Duodenal mucosa (tissue), 2 donors: Measurements from ENCODE around the gene FGD6.
"Not testable (repeated sequence)": the region's sequence is repeated elsewhere in the genome, so short reads cannot be mapped to it uniquely, and the experiment has no call there.

ENCODE experiments used
- H3K27ac ChIP-seq: one replicate; pipeline ENCODE4 v1.7.0; 2013; ENCODE audit warnings: low read depth, low read length
- H3K27me3 ChIP-seq, 2 donors: one replicate each; pipeline ENCODE4 v1.7.0; 2013; ENCODE audit warnings: low read length in 2 of 2, control low read depth in 1 of 2; ENCODE audit not compliant: insufficient read depth in 2 of 2, control insufficient read depth in 1 of 2
- H3K36me3 ChIP-seq, 2 donors: one replicate each; pipeline ENCODE4 v1.7.0; 2013; ENCODE audit warnings: low read length in 2 of 2, control low read depth in 1 of 2; ENCODE audit not compliant: insufficient read depth in 2 of 2, control insufficient read depth in 1 of 2
- H3K4me1 ChIP-seq, 2 donors: one replicate each; pipeline ENCODE4 v1.7.0; 2013; ENCODE audit warnings: low read length in 2 of 2, control low read depth in 1 of 2; ENCODE audit not compliant: insufficient read depth in 2 of 2, control insufficient read depth in 1 of 2
- H3K4me3 ChIP-seq, 2 donors: one replicate each; pipeline ENCODE4 v1.7.0; 2013; ENCODE audit warnings: low read length in 2 of 2, low read depth in 1 of 2
- H3K9ac ChIP-seq, 2 donors: one replicate each; pipeline ENCODE4 v1.7.0; 2013; ENCODE audit warnings: low read length in 2 of 2, low read depth in 1 of 2
- H3K9me3 ChIP-seq, 2 donors: one replicate each; pipeline ENCODE4 v1.7.0; 2013; ENCODE audit warnings: low read length in 2 of 2, control low read depth in 1 of 2; ENCODE audit not compliant: control insufficient read depth in 1 of 2

The FGD6 gene

GRCh38 chr12:95117178-95117599, 100.1 kb downstream of the FGD6 start:
- Histone ChIP-seq H3K9ac (no peak overlapping the region), H3K9me3 (no peaks in the 10 kb centered on the region), H3K27me3 (no peaks in the 10 kb centered on the region), H3K27ac (no peak overlapping the region), H3K4me3 (no peak overlapping the region), H3K4me1 (peaks cover 0 to 4% of the 10 kb centered on the region in 2 donors), H3K36me3 (no peaks in the 10 kb centered on the region)

DNA sequence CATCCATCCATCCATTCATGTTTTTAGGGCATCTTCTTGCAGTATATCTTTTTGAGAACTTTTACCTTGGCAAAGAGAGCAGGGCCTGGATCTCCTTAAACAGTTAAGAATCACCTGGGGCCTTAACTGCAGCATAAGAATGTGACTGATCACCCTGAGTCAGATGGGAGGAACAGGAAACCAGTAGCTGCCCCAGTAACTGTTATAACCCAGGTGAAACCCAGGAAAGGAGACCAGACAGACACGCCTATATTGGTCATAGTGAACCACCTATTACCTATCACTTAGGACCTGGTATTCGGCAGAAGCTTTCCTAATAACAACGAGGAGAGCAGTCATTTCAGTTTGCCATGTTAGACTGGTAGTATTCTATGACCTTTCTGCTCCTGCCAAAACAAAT, 100.5 kb downstream of the FGD6 start:
- H3K27me3 ChIP-seq: no peaks in the 10 kb centered on the region
- H3K4me3 ChIP-seq: no peak overlapping the region
- H3K9me3 ChIP-seq: no peaks in the 10 kb centered on the region
- no peak overlapping the region for H3K9ac ChIP-seq
- H3K36me3 ChIP-seq: no peaks in the 10 kb centered on the region
- no peak overlapping the region for H3K27ac ChIP-seq
- peaks cover 0 to 4% of the 10 kb centered on the region in 2 donors for H3K4me1 ChIP-seq

GRCh38 chr12:95116341-95116740, 100.9 kb downstream of the FGD6 start:
- no peak overlapping the region for H3K27ac ChIP-seq
- H3K9me3 ChIP-seq: no peaks in the 10 kb centered on the region
- H3K9ac ChIP-seq: no peak overlapping the region
- no peak overlapping the region for H3K4me3 ChIP-seq
- H3K27me3 ChIP-seq: no peaks in the 10 kb centered on the region
- peaks cover 0 to 4% of the 10 kb centered on the region in 2 donors for H3K4me1 ChIP-seq
- no peaks in the 10 kb centered on the region for H3K36me3 ChIP-seq

DNA sequence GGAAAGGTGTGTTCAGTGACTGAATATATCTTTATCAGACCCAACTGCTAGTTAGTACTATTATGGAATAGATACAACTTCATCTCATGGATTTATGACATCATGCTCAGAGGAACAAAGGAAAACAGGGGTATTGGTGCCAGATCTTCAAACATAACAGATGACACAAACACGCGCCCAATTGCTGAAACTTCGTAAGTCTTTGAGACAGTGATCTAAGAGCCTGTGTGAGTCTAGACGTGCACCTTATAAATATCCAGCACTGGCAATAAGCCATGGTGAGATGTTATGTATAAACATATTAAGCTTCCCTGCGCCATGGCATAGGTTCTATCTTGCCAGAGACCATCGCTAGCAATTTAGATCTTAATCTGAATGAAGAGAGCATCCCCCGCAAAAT, 101.6 kb downstream of the FGD6 start:
- Histone ChIP-seq H3K4me1 (peaks cover 0 to 4% of the 10 kb centered on the region in 2 donors), H3K9ac (no peak overlapping the region), H3K4me3 (no peak overlapping the region), H3K27ac (no peak overlapping the region), H3K9me3 (no peaks in the 10 kb centered on the region), H3K36me3 (no peaks in the 10 kb centered on the region), H3K27me3 (no peaks in the 10 kb centered on the region)

- Histone ChIP-seq H3K9ac (no peak overlapping the region), H3K36me3 (no peaks in the 10 kb centered on the region), H3K4me3 (no peak overlapping the region), H3K9me3 (no peaks in the 10 kb centered on the region), H3K27me3 (no peaks in the 10 kb centered on the region), H3K27ac (no peak overlapping the region), H3K4me1 (peaks cover 0 to 4% of the 10 kb centered on the region in 2 donors)
Measured at GRCh38 chr12:95114766-95115405, 102.4 kb downstream of the FGD6 start.

GRCh38 chr12:95107362-95107761, 109.9 kb downstream of the FGD6 start:
- H3K27ac ChIP-seq: no peak overlapping the region
- no peaks in the 10 kb centered on the region for H3K9me3 ChIP-seq
- no peak overlapping the region for H3K4me3 ChIP-seq
- peaks cover 0 to 7% of the 10 kb centered on the region in 2 donors for H3K4me1 ChIP-seq
- no peaks in the 10 kb centered on the region for H3K27me3 ChIP-seq
- H3K36me3 ChIP-seq: no peaks in the 10 kb centered on the region
- H3K9ac ChIP-seq: no peak overlapping the region

DNA sequence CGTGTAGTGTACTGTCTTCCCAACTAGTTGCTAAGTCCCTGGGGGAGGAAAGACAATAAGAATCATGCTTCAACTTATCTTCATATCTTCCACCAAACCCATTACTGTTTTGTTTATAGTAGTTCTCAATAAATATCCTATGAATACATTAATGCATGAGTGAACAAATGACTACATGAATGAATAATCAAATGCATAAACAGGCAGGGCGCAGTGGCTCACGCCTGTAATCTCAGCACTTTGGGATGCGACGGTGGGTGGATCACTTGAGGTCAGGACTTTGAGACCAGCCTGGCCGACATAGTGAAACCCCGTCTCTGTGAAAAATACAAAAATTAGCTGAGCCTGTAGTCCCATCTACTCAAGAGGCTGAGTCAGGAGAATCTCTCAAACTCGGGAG, 111.7 kb downstream of the FGD6 start:
- Histone ChIP-seq H3K27me3 (no peaks in the 10 kb centered on the region), H3K4me3 (no peak overlapping the region), H3K4me1 (peaks cover 0 to 7% of the 10 kb centered on the region in 2 donors), H3K27ac (no peak overlapping the region), H3K9ac (no peak overlapping the region), H3K9me3 (no peaks in the 10 kb centered on the region), H3K36me3 (no peaks in the 10 kb centered on the region)

DNA sequence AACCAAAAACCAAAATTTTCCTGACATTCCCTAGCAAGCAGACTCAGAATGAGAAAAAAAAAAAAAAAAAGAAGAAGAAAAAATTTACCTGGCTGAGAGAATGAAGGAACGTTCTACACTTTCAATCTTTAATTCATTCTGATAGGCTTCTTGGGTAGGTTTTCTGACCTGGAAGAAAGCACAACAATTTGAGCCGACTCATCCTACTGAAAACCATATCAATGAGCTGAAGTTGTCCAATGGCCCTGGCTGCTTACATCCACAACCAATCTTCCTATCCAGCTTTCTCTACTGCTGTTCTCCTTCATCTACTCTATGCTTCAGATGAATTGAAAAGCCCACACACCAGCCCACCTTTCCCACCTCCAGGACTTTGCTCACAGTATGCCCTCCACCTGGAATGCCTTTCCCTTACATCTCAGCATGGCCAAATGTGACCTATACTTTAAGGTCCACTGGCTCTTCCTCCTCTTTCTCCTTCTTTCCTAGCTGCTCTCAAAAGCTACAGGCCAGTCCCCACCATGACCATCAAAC, 112.3 kb downstream of the FGD6 start:
- no peaks in the 10 kb centered on the region for H3K36me3 ChIP-seq

DNA sequence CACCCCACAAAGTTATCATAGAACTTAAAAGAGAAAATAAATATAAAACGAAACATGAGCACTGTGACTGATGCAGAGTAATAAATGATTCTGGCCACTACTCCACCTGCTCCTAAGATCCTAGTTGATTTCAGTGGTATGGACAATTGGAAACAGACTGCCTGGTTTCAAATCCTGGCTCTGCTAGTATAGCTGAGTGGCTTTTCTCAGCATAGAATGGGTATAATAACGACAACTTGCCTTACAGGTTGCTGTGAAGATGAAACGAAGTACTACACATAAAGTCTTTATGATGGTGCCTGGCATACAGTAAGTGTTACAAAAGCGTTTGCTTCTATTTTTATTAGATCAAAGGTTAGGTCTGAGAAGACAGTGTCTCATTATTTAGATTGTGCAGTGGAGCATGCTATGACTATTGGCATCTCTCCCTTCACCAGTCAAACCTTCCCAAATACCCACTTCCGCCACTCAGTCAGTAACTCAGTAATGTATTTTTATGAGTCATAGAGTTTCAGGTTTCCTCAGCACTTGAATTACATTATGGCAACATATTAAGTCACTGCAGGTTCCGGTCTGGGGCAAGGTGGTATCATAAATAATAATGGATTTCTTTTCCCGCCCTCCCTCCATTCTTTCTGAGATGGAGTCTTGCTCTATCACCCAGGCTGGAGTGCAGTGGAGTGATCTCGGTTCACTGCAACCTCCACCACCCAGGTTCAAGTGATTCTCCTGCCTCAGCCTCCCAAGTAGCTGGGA, 114.2 kb downstream of the FGD6 start:
- H3K9ac ChIP-seq: no peak overlapping the region
- H3K4me3 ChIP-seq: no peak overlapping the region
- H3K9me3 ChIP-seq: no peaks in the 10 kb centered on the region
- H3K27me3 ChIP-seq: no peaks in the 10 kb centered on the region
- no peaks in the 10 kb centered on the region for H3K36me3 ChIP-seq
- peaks cover 5 to 12% of the 10 kb centered on the region in 2 donors for H3K4me1 ChIP-seq
- H3K27ac ChIP-seq: no peak overlapping the region

More for the DNA sequence above, 112.3 kb downstream of the FGD6 start:
- H3K27me3 ChIP-seq: no peaks in the 10 kb centered on the region
- H3K4me1 ChIP-seq: peaks cover 0 to 7% of the 10 kb centered on the region in 2 donors
- H3K27ac ChIP-seq: no peak overlapping the region
- H3K9ac ChIP-seq: no peak overlapping the region
- H3K9me3 ChIP-seq: no peaks in the 10 kb centered on the region
- H3K4me3 ChIP-seq: no peak overlapping the region

DNA sequence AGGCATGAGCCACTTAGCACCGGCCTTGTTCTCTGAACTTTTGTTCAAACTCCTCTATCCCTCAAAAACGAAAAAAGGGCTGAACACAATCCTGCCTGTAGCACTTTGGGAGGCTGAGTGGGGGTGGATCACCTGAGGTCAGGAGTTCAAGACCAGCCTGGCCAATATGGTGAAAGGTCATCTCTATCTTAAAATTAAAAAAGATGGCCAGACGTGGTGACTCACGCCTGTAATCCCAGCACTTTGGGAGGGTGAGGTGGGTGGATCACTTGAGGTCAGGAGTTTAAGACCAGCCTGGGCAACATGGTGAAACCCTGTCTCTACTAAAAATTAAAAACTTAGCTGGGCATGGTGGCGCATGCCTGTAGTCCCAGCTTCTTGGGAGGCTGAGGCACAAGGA, 115.3 kb downstream of the FGD6 start:
- not testable (repeated sequence) for H3K9me3 ChIP-seq, H3K4me3 ChIP-seq, H3K27ac ChIP-seq, H3K36me3 ChIP-seq, H3K9ac ChIP-seq, H3K27me3 ChIP-seq
- peaks cover 8 to 19% of the 10 kb centered on the region in 2 donors for H3K4me1 ChIP-seq
